Activated T-cell treated with anti-CD3 and anti-CD28 coated beads for 24 hours (primary cell): ENCODE results near the gene GRAMD4.

Experiments
- DNase-seq: peaks from one replicate; pipeline ENCODE4 v3.0.0-alpha.2; 2020; ENCODE audit warnings: low read depth

The GRAMD4 gene

GRCh38 chr22:46596819-46597218, 23.4 kb upstream of the GRAMD4 start:
- DNase-seq, result no peak

- DNase-seq, result no peak
Measured at GRCh38 chr22:46598224-46598623, 22.0 kb upstream of the GRAMD4 start.

GRCh38 chr22:46598737-46599424, 21.3 kb upstream of the GRAMD4 start:
- DNase-seq, result no peak

DNA sequence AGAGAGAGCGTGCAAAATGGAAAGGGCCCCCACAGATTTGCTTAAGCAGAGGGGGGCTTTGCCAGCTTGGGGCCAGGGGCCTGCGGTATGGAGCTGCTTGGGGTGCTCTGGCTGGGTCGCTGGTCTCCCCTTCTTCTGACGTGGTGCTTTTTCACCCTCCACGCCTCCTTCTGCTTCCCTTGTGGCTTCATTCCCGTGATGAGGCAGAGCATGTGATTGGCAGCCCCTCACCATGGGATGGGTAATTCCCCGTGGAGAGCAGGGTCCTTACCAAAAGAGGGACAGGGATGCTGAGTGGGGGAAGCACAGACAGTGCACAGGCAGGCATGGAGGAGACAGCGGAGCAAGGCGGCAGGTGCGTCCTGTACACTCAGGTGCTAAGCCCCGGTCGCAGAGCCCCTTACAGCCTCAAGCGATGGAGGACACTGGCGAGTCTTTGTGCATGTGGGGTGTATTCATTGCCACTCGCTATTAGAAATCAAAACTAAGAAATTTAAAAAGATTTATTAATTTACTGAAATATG, 19.9 kb upstream of the GRAMD4 start:
- DNase-seq, result no peak

DNA sequence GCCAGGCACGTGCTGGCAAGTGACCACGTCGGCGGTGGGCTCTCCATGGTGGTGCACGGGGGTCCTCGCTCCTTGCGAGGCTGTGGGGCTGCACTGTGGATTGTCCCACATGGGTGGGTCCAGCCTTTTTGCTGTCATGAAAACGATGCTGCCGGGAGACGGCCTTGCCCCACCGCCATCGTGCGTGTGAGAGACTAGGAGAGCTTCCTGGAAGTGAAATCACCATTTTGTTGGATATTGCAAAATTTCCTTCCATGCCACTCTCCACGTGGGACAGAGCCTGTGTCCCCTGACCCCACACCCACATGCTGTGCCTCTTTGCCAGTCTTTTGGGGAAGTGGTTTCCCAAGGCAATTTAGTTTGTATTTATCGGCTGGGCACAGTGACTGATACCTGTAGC, 18.2 kb upstream of the GRAMD4 start:
- DNase-seq, result no peak

DNA sequence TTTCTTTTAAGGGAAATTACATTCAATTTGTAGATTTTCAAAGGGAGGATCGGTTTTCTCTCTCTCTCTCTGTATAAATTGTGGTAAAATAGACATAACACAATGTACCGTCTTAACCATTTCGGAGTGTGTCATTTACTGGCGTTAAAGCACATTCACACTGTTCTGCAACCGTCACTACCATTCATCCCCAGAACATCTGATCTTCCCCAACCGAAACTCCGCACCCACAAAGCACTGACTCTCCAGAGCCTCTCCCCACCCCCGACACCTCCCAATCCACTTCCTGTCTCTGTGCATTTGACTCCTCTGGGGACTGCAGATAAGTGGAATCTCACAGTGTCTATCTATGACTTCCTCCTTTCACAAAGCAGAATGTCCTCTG, 15.9 kb upstream of the GRAMD4 start:
- DNase-seq, result peak; percentile 68

DNA sequence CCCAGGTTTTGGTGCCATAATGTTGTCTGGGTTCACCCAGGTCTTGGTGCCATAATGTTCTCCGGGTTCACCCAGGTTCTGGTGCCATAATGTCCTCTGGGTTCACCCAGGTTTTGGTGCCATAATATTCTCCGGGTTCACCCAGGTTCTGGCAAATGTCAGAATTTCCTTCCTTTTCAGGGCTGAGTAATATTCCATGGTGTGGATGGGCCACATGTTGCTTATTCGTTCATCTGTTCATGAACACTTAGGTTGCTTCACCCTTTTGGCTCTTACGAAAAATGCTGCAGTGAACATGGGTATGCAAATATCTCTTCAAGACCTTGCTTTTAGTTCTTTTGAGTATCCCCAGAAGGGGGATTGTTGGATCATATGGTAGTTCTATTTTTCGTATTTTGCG, 15.1 kb upstream of the GRAMD4 start:
- no peak for DNase-seq

DNA sequence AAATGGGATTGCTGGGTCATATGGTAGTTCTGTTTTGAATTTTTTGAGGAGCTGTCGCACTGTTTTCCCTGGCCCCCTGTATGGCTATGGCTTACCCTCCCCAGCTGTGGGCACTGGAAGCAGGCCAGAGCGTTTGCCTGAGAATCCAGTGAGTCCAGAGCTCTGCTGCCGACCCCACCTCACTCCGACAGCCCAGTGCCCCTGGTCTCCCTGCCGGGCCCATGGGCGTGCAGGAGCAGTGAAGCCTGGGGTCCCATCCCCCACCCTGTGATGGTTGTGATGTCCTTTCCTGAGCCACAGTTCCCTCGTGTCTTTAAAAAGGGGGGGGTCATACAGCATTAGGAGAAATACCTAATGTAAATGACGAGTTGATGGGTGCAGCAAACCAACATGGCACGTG, 13.3 kb upstream of the GRAMD4 start:
- DNase-seq, result no peak

DNA sequence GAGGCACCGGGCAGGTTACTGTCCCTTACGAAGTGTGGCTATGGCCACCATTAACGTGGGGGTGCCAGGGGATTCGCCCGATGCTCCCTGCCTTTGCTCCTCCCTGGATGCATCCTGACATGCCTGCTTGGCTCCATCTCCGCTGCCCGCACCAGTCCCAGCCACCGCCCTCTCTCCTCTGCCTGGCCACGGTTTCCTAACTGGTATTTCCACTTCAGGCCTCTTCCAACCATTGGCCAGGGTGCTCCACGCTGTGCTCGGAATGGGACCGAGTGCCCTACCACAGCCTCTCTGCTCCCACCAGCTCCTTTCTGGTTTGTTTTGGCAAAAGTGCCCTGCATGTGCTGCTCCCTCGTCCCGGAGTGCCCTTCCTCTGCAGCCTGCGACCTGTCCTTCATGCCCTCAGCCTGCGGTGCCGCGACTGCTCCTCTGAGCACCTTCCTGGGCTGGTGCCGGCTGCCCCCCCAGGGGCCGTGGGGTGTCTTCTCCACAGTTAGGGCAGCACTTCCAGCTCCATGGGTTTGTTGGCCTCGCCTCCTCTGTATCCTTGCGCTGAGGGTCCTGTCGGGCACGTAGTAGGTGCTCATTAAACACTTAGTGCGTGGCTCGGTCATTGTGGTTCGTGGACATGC, 12.6 kb upstream of the GRAMD4 start:
- no peak for DNase-seq

DNA sequence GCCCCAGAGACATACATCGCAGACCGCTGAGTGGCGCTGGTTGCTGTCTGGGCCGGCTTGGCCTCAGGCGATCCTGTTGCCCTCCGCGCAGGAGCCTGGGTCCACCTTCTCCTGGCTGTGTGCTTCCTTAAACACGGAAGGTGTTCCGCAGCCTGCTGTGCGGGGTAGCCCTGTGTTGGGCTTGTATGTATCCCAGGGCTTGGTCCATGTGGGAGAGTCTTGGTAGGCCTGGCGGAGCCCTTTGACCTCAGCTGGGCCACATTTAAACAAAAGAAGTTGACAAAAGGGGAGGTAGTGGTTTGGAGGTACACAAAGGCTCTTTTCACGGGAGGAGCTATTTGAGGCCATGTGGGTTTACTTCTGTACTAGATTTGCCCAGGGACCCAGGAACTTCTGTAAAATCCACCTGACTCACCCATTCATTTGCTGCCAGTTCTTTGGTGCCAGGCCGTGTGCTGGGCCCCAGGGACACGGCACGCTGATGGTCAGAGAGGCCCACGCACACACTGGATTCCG, 11.0 kb upstream of the GRAMD4 start:
- no peak for DNase-seq

DNA sequence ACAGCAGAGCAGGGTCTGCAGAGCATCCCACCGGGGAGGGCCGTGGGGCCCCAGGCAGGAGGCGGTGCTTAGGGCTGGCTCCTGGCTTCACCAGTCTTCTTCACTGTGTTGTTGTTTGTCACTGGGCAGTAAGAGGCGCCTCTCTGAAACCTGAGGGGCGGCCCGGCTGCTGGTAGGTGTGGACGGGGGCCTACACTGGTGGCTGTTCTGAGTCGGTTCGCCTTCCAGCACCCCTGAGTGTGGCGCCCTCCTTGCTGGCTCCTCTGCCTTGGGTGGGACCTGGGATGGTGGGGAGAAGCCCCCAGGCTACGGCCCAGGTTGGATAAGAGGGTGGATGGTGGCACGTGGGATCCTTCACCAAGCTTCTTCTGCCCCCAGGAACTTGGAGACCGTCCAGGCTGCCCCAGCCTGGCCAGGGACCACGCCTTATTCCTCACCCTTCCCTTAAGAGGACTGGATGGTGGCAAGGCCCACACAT, 10.4 kb upstream of the GRAMD4 start:
- no peak for DNase-seq

- no peak for DNase-seq
Measured at GRCh38 chr22:46610356-46610755, 9.8 kb upstream of the GRAMD4 start.

- DNase-seq, result no peak
Measured at GRCh38 chr22:46611189-46611588, 9.0 kb upstream of the GRAMD4 start.

DNA sequence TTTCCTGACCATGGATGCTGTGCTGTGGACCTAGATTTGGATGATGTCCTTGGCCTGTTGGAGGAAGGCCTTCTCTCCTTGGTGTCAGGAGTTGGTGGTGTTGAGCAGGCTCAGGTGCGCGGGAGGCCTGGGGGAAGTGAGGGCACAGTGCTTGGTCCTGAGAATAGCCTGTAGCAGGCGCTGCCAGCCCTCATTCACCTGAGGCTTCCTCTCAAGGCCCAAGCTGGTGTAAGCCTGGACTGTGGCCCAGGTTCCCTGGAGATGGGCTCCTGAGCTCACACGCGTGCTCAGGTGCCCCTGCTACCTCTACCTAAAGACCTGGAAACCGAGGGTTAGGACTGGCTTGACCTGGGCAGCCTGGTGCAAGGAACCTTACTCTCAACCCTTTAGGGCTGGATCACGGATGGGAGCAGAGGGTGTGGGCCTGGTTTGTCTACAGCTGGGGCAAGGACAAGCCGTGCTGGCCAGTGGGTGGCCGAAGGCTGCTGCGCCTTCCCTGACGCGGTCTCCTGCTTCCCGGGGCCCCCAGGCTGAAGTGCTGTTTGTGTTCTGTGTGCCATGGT, 7.8 kb upstream of the GRAMD4 start:
- no peak for DNase-seq

DNA sequence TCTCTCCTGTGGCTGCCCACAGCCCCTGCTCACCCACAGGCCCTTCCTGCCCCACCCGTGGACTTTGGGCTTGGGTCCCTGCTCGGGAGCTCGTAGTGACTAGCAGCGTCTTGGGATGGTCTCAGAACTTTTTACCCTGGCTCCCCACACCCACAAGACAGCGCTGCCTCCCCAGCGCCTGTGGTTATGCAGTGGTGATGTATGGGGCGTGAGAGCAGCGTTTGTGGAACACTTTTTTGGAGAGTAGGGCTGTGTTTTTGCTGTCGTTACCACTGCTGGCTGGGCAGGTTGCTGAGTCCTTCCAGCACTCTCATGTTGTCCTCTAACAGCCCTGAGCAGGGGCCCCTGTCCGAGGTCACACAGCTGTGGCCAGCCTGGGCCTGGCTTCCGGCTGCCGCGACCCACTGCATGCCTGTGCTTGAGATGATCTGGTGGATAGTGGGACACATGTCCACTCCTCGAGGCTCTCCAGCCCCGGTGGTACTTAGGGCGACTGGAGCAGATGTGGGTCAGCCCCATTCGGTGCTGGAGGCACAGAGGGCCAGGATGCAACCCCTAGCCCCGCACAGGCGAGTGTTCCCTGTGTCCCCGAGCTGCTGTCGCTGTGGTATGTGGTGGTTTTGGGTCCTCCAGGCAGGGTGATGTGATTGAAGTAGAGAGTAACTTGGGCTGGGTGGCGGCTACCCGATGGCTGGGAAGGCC, 7.1 kb upstream of the GRAMD4 start:
- DNase-seq, result no peak

- no peak for DNase-seq
Measured at GRCh38 chr22:46613606-46614021, 6.6 kb upstream of the GRAMD4 start.

- DNase-seq, result peak; percentile 53
Measured at GRCh38 chr22:46614025-46614931, 5.9 kb upstream of the GRAMD4 start.

DNA sequence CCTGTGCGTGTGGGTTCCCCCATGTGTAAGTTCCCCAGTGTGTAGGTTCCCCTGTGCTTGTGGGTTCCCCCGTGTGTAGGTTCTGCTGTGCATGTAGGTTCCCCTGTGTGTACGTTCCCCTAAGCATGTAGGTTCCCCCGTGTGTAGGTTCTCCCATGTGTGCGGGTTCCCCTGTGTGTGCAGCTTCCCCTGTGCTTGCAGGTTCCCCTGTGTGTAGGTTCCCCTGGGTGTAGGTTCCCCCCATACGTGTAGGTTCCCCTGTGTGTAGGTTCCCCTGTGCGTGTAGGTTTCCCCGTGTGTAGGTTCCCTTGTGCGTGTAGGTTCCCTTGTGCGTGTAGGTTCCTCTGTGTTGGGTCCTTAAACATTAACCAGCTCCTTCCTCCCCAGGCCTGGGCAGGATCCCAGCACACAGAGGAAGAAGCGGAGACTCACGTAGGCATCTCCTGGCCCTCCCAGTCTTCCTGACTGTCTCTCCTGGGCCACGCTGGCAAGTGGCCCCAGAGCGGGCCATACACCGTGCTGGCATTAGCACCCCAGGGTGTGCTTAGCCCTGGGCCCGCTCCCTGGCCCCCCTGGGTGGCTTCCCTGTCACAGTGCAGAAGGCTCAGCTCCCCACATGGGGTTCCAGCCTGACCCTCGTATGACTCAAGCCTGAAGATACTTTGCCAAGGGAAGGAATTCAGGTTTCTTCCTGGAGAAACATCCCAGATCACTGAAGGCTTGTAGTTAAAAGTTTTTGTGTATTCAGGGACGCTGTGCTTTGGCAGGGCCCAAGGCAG, 2.8 kb upstream of the GRAMD4 start:
- DNase-seq, result no peak

GRCh38 chr22:46617986-46618647, 2.1 kb upstream of the GRAMD4 start:
- DNase-seq, result no peak

DNA sequence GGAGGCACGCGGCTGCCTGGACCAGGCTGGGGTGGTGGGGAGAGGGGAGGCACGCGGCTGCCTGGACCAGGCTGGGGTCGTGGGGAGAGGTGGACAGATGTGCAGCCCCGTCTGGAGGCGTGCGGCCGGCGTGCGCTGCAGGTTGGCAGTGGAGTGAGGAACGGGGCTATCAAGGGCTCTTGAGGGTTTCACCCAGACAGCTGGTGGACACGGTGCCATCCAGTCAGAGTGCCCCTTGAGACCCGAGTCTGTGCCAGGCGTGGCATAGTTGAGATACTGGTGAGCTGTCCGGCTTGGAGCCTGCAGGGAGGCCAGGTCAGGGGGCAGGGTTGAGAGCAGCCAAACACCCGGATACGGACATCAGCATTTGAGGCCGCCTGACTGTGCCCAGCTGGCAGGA, 1.5 kb upstream of the GRAMD4 start:
- DNase-seq, result no peak
